Thyroid gland (tissue), 4 donors: Measurements from ENCODE around the gene PUSL1.

Experiments used
- POLR2A ChIP-seq, 2 donors: fragments of 450-650 bp; IDR thresholded peaks; one replicate each; pipeline ENCODE4 v1.6.1; 2017; ENCODE audit warnings: antibody characterized with exemption in 2 of 2, mild to moderate bottlenecking in 2 of 2, moderate library complexity in 1 of 2
- TF ChIP-seq, protein P1 (sequence below), 6 experiments: fragments of 200-600 bp in 3 of 6; fragments of 450-650 bp in 3 of 6; sonication (generic) in 3 of 6; IDR thresholded peaks; one replicate each; pipeline ENCODE4 v1.5.1; 2016 to 2019; ENCODE audit warnings: antibody characterized with exemption in 6 of 6, mild to moderate bottlenecking in 2 of 6, inconsistent platforms in 1 of 6, moderate library complexity in 1 of 6

DNA sequence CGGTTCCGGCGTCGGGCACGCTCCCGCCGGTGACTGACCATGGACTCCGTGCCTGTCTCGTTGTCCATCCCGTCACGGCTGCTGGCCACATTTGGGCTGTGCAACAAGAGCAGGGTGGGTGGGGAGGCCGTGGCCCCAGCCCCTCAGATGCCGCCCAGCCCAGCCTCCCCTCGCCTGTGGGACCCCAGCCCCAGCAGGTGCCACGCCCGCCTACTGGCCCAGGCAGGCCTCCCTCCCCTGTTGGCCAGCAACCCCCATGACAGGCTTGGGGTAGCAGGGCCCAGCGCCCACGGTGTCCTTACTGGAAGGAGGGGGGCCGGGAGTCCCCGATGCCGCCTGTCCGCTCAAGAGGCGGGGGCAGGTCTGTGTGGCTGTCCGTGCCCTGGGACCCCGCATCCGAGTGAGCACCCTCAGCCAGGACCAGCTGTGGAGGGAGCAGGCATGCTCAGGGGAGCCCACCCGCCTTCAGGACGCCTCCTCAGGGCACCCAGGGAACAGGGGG lies 33.7 kb downstream of the PUSL1 start:
- TF ChIP-seq, protein P1, sequence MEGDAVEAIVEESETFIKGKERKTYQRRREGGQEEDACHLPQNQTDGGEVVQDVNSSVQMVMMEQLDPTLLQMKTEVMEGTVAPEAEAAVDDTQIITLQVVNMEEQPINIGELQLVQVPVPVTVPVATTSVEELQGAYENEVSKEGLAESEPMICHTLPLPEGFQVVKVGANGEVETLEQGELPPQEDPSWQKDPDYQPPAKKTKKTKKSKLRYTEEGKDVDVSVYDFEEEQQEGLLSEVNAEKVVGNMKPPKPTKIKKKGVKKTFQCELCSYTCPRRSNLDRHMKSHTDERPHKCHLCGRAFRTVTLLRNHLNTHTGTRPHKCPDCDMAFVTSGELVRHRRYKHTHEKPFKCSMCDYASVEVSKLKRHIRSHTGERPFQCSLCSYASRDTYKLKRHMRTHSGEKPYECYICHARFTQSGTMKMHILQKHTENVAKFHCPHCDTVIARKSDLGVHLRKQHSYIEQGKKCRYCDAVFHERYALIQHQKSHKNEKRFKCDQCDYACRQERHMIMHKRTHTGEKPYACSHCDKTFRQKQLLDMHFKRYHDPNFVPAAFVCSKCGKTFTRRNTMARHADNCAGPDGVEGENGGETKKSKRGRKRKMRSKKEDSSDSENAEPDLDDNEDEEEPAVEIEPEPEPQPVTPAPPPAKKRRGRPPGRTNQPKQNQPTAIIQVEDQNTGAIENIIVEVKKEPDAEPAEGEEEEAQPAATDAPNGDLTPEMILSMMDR (IDR thresholded peaks at IDR 0.05), result no peak
- no peak for TF ChIP-seq POLR2A (IDR thresholded peaks at IDR 0.05)
